ENCODE data around the gene LAIR2. TPM values are rescaled to one million over a fixed set of nuclear protein-coding genes. Genes with fewer than 3 reads are reported as not detected.

Gene LAIR2
- total RNA-seq, 1 donor from 2014 or later: not detected

Other genes starting within 250 kb of the LAIR2 start
- gene LILRB5, start 245.6 kb upstream of the LAIR2 start, total RNA-seq: 4.4 TPM
- gene LILRB2, start 221.7 kb upstream of the LAIR2 start, total RNA-seq: 2.8 TPM
- gene LILRA5, start 189.7 kb upstream of the LAIR2 start, total RNA-seq: 2.1 TPM
- gene LILRA4, start 163.7 kb upstream of the LAIR2 start, total RNA-seq: not detected
- 5.1 TPM for gene LAIR1, start 137.9 kb upstream of the LAIR2 start, total RNA-seq
- gene TTYH1, start 87.4 kb upstream of the LAIR2 start, total RNA-seq: 1.3 TPM
- 86.5 TPM for gene LENG8, start 53.6 kb upstream of the LAIR2 start, total RNA-seq
- 2.9 TPM for gene LENG9, start 39.1 kb upstream of the LAIR2 start, total RNA-seq
- 14.2 TPM for gene CDC42EP5, start 29.5 kb upstream of the LAIR2 start, total RNA-seq
- gene LILRA2, start 71.0 kb downstream of the LAIR2 start, total RNA-seq: 1.3 TPM
- 0.51 TPM for gene LILRA1, start 90.8 kb downstream of the LAIR2 start, total RNA-seq
- gene LILRB1, start 127.7 kb downstream of the LAIR2 start, total RNA-seq: 1.5 TPM
- 1.2 TPM for gene LILRB4, start 160.2 kb downstream of the LAIR2 start, total RNA-seq
- gene KIR3DL3, start 221.6 kb downstream of the LAIR2 start, total RNA-seq: not detected
- not detected for gene KIR2DL3, start 235.7 kb downstream of the LAIR2 start, total RNA-seq

Measured in cardiac septum (tissue), 1 donor.